Measurements from ENCODE around the gene SORBS2.

SORBS2 gene

DNA sequence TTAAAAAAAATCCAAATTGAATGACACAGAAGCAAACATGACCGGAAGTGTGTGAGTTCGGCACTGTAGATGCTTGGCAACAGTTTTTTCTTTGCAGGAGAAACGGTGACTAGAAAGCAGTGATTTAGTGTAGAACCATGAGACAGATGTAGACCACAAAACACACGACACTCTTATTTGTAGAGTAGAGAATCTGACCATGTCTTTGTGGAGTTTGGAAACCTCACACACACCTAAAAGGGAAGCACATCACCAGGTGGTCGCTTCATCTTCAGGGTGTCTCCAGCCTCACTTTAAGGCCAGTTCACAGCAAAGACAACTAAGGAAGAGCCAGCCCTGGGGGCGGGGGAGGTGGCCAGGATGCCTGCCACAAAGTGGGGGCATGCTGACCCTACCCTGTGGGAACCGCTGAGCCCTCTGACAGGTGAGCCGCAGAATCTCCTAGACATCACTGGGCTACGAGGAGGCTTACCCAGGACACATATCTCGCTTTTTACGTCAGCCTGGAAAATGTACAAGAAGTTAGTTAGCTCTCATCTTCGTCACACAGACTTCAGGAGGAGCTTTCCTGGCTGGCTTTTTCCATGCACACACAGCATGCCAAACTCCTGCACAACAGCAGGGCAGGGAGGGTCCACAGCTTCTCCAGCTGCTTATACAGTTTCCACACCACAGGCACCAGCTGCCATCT lies 212.3 kb downstream of the SORBS2 start:
- Histone ChIP-seq H3K4me3 (ENCODE audit: low read depth in 1 of 2, low read length in 2 of 2) (no peak overlapping the region), H3K27me3 (ENCODE audit: insufficient read depth, low read length, poor library complexity) (no peaks in the 10 kb centered on the region), H3K4me1 (ENCODE audit: insufficient read depth, low read length) (no peaks in the 10 kb centered on the region), H2AFZ (ENCODE audit: low read depth, low read length) (no peak overlapping the region), H3K27ac (ENCODE audit: low read length) (no peak overlapping the region), H3K4me2 (ENCODE audit: insufficient read depth, low read length) (no peak overlapping the region), H3K79me2 (ENCODE audit: insufficient read depth, low read length) (no peaks in the 10 kb centered on the region), H4K20me1 (ENCODE audit: insufficient read depth, low read length) (no peaks in the 10 kb centered on the region), H3K36me3 (ENCODE audit: insufficient read depth, low read length) (no peaks in the 10 kb centered on the region), H3K9ac (ENCODE audit: low read depth, low read length) (no peak overlapping the region), H3K9me3 (ENCODE audit: insufficient read depth, low read length, severe bottlenecking) (no peaks in the 10 kb centered on the region)
- ATAC-seq (ENCODE audit: insufficient read depth, low read depth) (no peak), DNase-seq (no peak)
- TF ChIP-seq, protein P1, sequence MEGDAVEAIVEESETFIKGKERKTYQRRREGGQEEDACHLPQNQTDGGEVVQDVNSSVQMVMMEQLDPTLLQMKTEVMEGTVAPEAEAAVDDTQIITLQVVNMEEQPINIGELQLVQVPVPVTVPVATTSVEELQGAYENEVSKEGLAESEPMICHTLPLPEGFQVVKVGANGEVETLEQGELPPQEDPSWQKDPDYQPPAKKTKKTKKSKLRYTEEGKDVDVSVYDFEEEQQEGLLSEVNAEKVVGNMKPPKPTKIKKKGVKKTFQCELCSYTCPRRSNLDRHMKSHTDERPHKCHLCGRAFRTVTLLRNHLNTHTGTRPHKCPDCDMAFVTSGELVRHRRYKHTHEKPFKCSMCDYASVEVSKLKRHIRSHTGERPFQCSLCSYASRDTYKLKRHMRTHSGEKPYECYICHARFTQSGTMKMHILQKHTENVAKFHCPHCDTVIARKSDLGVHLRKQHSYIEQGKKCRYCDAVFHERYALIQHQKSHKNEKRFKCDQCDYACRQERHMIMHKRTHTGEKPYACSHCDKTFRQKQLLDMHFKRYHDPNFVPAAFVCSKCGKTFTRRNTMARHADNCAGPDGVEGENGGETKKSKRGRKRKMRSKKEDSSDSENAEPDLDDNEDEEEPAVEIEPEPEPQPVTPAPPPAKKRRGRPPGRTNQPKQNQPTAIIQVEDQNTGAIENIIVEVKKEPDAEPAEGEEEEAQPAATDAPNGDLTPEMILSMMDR (IDR thresholded peaks at IDR 0.05; ENCODE audit: borderline replicate concordance, extremely low read depth, low read length, poor library complexity, severe bottlenecking) = no peak
- no peak for TF ChIP-seq EZH2 (IDR thresholded peaks at IDR 0.05; ENCODE audit: borderline replicate concordance, low read depth, low read length, severe bottlenecking)

DNA sequence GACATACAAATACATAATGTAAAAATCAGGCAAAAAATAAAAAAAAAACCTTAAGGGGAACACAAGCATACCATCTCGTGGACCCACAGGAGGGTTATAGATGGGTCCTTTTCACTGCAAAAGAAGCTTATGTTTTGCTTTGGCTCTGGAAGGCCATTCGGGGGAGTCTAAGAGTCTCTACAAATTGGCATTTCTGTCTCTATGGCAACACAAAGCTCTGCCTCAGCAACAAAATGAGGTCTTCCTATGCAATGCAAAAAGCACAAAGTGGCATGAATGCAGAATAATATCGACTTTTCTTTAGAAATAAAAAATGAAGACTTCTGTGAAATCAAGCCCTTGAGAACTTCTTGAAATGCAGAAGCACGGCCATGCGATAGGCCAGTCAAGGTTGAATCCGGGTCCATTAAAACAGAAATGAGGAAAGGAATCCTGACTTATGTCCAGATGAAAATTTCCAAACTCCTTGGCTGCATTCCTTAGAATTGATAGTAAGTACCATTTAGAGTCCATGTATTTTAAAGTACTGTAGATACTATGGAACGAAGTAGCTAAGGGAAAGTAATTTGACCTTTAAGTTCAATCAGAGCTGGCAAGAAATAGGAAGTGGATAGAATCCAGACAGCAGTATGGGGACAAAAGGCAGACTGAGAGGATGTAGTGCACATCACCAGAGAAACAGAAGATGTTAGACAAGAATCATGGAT lies 213.0 kb downstream of the SORBS2 start:
- Histone ChIP-seq H3K27ac (ENCODE audit: low read length) (no peak overlapping the region), H3K9ac (ENCODE audit: low read depth, low read length) (no peak overlapping the region), H3K4me3 (ENCODE audit: low read depth in 1 of 2, low read length in 2 of 2) (no peak overlapping the region), H3K4me2 (ENCODE audit: insufficient read depth, low read length) (no peak overlapping the region), H3K27me3 (ENCODE audit: insufficient read depth, low read length, poor library complexity) (no peaks in the 10 kb centered on the region), H3K4me1 (ENCODE audit: insufficient read depth, low read length) (no peaks in the 10 kb centered on the region), H3K36me3 (ENCODE audit: insufficient read depth, low read length) (no peaks in the 10 kb centered on the region), H3K79me2 (ENCODE audit: insufficient read depth, low read length) (no peaks in the 10 kb centered on the region), H3K9me3 (ENCODE audit: insufficient read depth, low read length, severe bottlenecking) (no peaks in the 10 kb centered on the region), H4K20me1 (ENCODE audit: insufficient read depth, low read length) (no peaks in the 10 kb centered on the region), H2AFZ (ENCODE audit: low read depth, low read length) (no peak overlapping the region)
- TF ChIP-seq EZH2 (IDR thresholded peaks at IDR 0.05; ENCODE audit: borderline replicate concordance, low read depth, low read length, severe bottlenecking) = no peak
- TF ChIP-seq, protein P1 (IDR thresholded peaks at IDR 0.05; ENCODE audit: borderline replicate concordance, extremely low read depth, low read length, poor library complexity, severe bottlenecking) = no peak
- ATAC-seq (ENCODE audit: insufficient read depth, low read depth) (no peak), DNase-seq (no peak)

DNA sequence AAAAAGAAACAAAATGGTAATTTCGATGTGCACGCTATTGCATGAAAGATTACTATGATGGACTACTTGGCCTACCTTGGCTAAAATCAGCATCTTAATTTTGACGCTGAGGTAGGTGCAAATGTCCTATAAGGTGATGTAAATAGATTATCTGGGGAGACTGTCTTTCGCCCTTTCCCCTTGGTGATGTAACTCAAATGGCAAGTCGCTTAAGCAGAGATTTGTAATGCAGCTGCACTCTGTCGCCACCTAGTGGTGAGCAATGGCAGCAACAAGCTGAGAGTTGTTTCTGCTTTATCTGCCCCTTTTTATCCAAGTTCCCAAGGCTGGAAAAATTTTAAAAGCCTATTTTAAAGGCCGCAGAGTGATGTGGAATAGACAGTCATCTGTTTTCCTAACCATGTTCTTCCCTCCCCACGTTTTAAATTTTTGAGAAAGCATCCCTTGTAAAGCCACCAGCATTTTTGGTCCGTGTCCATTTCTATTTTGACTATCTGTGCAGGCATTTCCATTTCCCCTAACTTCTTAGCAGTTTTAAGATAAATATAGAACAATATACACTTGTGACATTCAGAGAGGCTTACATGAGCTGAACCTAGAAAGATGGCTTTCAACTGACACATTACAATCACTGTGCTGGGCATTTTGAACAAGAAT lies 214.3 kb downstream of the SORBS2 start:
- Histone ChIP-seq H3K4me1 (ENCODE audit: insufficient read depth, low read length) (no peaks in the 10 kb centered on the region), H3K27me3 (ENCODE audit: insufficient read depth, low read length, poor library complexity) (no peaks in the 10 kb centered on the region), H3K4me2 (ENCODE audit: insufficient read depth, low read length) (no peak overlapping the region), H3K27ac (ENCODE audit: low read length) (no peak overlapping the region), H3K9me3 (ENCODE audit: insufficient read depth, low read length, severe bottlenecking) (no peaks in the 10 kb centered on the region), H3K79me2 (ENCODE audit: insufficient read depth, low read length) (no peaks in the 10 kb centered on the region), H3K9ac (ENCODE audit: low read depth, low read length) (no peak overlapping the region), H4K20me1 (ENCODE audit: insufficient read depth, low read length) (no peaks in the 10 kb centered on the region), H3K4me3 (ENCODE audit: low read depth in 1 of 2, low read length in 2 of 2) (no peak overlapping the region), H3K36me3 (ENCODE audit: insufficient read depth, low read length) (no peaks in the 10 kb centered on the region), H2AFZ (ENCODE audit: low read depth, low read length) (no peak overlapping the region)
- TF ChIP-seq, protein P1 (IDR thresholded peaks at IDR 0.05; ENCODE audit: borderline replicate concordance, extremely low read depth, low read length, poor library complexity, severe bottlenecking) = peak; percentile 96
- no peak for TF ChIP-seq EZH2 (IDR thresholded peaks at IDR 0.05; ENCODE audit: borderline replicate concordance, low read depth, low read length, severe bottlenecking)
- DNase-seq (peak; percentile 56), ATAC-seq (ENCODE audit: insufficient read depth, low read depth) (peak; percentile 70; the same call in 2 of the 3 replicates)

Measured in DND-41 (cell line).